Lower leg skin (tissue), 4 donors: ENCODE results near the gene PNKD. TPM values are rescaled to one million over a fixed set of nuclear protein-coding genes. Genes with fewer than 3 reads are reported as not detected.

Source experiments
- DNase-seq, 2 donors: peaks; one replicate each; pipeline ENCODE4 v3.0.0-alpha.2; 2019; ENCODE audit warnings: low spot score in 2 of 2
- H3K4me3 ChIP-seq: fragments of 200-600 bp; sonication (generic); 2 replicates; pipeline ENCODE4 v1.5.1; 2017; ENCODE audit warnings: mild to moderate bottlenecking, low read depth; ENCODE audit not compliant: poor library complexity, severe bottlenecking
- CTCF ChIP-seq, 3 donors: fragments of 450-650 bp; IDR thresholded peaks; one replicate each; pipeline ENCODE4 v1.5.1; 2016; ENCODE audit warnings: antibody characterized with exemption in 3 of 3, mild to moderate bottlenecking in 3 of 3, moderate library complexity in 2 of 3
- POLR2A ChIP-seq, 2 donors: fragments of 450-650 bp; IDR thresholded peaks; one replicate each; pipeline ENCODE4 v1.6.1; 2016 to 2017; ENCODE audit warnings: antibody characterized with exemption in 2 of 2, mild to moderate bottlenecking in 1 of 2, moderate library complexity in 1 of 2
- WGBS, 2 donors: methylation state at CpG; one replicate each; pipeline ENCODE4 v1.1.5; 2018; 5-methylcytosine and 5-hydroxymethylcytosine counted together
- intact Hi-C: fragments of 100-400 bp; cut with DNase I; formaldehyde crosslinking; loops from one replicate; pipeline ENCODE4 v1.15.0; 2023; ENCODE audit warnings: low total_unique reads
- total RNA-seq, 4 donors: library from RNA; depleted of rRNA; stranded (reverse); fragments of >200 nt; gene quantifications; one replicate each; pipeline ENCODE4 v1.1.0, GENCODE V29; 2016

The PNKD gene
- total RNA-seq, 4 donors from 2014 or later: 26.6 to 60.6 (median 43.3) TPM

DNA sequence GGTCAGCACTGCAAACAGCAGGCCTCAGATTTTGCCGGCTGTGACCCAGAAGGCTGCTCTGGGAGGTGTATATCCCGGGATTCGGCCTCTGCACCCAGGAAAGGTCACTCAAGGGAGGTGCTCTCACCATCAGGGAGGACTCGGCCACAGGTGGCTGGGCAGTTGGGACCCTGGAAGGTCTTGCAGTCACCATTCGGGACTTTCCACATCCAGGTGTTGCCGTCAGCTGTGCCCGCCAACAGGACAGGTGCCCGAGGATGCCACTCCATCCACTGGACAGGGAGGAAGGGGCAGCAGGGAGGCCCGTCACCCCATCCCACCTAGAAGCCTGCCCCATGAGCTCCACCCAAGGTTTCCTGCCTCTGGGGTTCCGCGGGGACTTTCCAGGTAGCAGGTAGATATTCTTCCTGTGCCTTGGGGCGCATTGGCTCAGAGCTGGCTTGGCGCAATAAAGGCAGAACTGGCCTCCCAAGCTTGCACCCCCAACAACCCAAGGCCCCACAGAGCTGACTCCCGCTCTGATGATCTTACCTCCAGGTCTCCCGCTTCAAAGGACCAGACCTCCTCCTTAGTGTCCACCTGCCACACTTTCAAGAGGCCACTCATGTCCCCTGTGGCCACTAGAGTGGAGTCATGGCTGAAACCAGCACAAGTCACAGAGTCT lies 3.9 kb upstream of the PNKD start:
- intact Hi-C loops: loop anchor here (10.0 kb wide), 1 partner anchor 82 kb away; no protein-coding TSS in a partner anchor
- 88 to 89% methylated on average over 15 of the region's 15 CpGs for WGBS, 2 donors
- peak in 1 of 2 donors; percentile 75 for DNase-seq
- no peak overlapping the region for H3K4me3 ChIP-seq
- TF ChIP-seq POLR2A (IDR thresholded peaks at IDR 0.05) (no peak), CTCF (IDR thresholded peaks at IDR 0.05) (no peak)

GRCh38 chr2:218267259-218267658 lies 3.1 kb upstream of the PNKD start:
- H3K4me3 ChIP-seq: no peak overlapping the region
- TF ChIP-seq CTCF (IDR thresholded peaks at IDR 0.05): no peak
- no peak for TF ChIP-seq POLR2A (IDR thresholded peaks at IDR 0.05)
- WGBS, 2 donors: 93 to 95% methylated on average over 6 of the region's 6 CpGs
- intact Hi-C loops: loop anchor here (10.0 kb wide), 1 partner anchor 82 kb away; no protein-coding TSS in a partner anchor
- no peak for DNase-seq

- 3 to 5% methylated on average over 21 to 23 of the region's 23 CpGs for WGBS, 2 donors
- DNase-seq: peak in 1 of 2 donors; percentile 51
- intact Hi-C loops: loop anchor here (10.0 kb wide), 1 partner anchor 124 kb away; the partner anchor contains the start of gene CTDSP1
These were observed 585 bp downstream of the PNKD start for GRCh38 chr2:218270721-218271486.

GRCh38 chr2:218271487-218271797 lies 1.1 kb downstream of the PNKD start:
- WGBS, 2 donors: 17 to 21% methylated on average over 4 of the region's 4 CpGs
- H3K4me3 ChIP-seq: no peak overlapping the region
- intact Hi-C loops: loop anchor here (10.0 kb wide), 1 partner anchor 123 kb away; the partner anchor contains the start of gene CTDSP1
- TF ChIP-seq CTCF (IDR thresholded peaks at IDR 0.05) (no peak), POLR2A (IDR thresholded peaks at IDR 0.05) (no peak)
- peak in 1 of 2 donors; percentile 43 for DNase-seq

More at GRCh38 chr2:218270721-218271486, 585 bp downstream of the PNKD start:
- peak overlapping the region; percentile 39 for H3K4me3 ChIP-seq
- TF ChIP-seq POLR2A (IDR thresholded peaks at IDR 0.05) (no peak), CTCF (IDR thresholded peaks at IDR 0.05) (no peak)

DNA sequence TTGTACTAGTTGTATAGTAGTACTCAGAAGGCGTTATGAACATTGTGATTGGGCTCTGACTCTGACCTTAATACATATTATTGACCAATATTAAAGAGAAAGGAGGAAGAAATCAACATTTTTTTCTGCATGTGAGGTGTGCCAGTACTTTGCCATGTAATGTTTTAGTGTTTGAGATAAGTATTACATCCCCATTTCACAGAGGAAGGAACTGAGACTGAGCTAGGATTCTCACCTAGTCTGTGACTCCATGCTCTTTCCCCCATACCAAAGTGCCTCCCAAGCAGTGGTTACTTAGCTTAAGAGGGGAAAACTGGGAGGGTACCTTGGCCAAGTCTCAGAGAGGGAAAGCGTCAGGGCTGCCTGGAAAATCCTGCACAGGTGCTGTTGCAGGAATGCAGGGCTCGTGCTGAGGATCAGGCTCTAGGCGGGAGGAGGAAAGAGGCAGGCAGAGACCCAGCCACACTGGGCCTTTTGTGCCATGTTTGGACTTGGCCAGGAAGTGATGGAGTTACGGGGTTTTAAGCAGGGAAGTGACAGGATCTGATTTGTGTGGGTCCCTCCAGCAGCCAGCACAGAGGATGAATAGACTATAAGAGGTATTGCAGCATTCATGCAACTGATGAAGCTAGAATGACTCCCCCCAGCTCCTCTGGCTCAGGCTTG lies 1.7 kb downstream of the PNKD start:
- TF ChIP-seq POLR2A (IDR thresholded peaks at IDR 0.05) (no peak), CTCF (IDR thresholded peaks at IDR 0.05) (no peak)
- DNase-seq: no peak
- 23 to 24% methylated on average over 5 of the region's 5 CpGs for whole genome bisulfite sequencing, 2 donors
- intact Hi-C loops: loop anchor here (10.0 kb wide), 1 partner anchor 123 kb away; the partner anchor contains the start of gene CTDSP1
- no peak overlapping the region for H3K4me3 ChIP-seq
